ENCODE results near the gene WWOX. TPM values are rescaled to one million over a fixed set of nuclear protein-coding genes. Genes with fewer than 3 reads are reported as not detected.

WWOX gene
- total RNA-seq, 1 donor from 2014 or later: 28.2 TPM

GRCh38 chr16:78953526-78953925 lies 854.1 kb downstream of the WWOX start:
- no peaks in the 10 kb centered on the region for H3K27me3 Mint-ChIP-seq
- no peak for DNase-seq (ENCODE audit: extremely low spot score, unreplicated experiment)

GRCh38 chr16:78955206-78955605 lies 855.8 kb downstream of the WWOX start:
- no peak for DNase-seq (ENCODE audit: extremely low spot score, unreplicated experiment)
- H3K27ac Mint-ChIP-seq: no peak overlapping the region
- H3K36me3 Mint-ChIP-seq: no peaks in the 10 kb centered on the region
- no peak for TF ChIP-seq CTCF (conservative IDR thresholded peaks at IDR 0.05)
- peaks cover 13% of the 10 kb centered on the region for H3K4me1 Mint-ChIP-seq (ENCODE audit: unreplicated experiment)
- H3K27me3 Mint-ChIP-seq: no peaks in the 10 kb centered on the region
- no peaks in the 10 kb centered on the region for H3K9me3 Mint-ChIP-seq
- H3K4me3 Mint-ChIP-seq: no peak overlapping the region

More at GRCh38 chr16:78953526-78953925, 854.1 kb downstream of the WWOX start:
- TF ChIP-seq CTCF (conservative IDR thresholded peaks at IDR 0.05): no peak
- Mint-ChIP-seq H3K4me3 (no peak overlapping the region), H3K36me3 (no peaks in the 10 kb centered on the region), H3K4me1 (ENCODE audit: unreplicated experiment) (peaks cover 13% of the 10 kb centered on the region), H3K27ac (no peak overlapping the region), H3K9me3 (no peaks in the 10 kb centered on the region)

GRCh38 chr16:78956859-78957258 lies 857.4 kb downstream of the WWOX start:
- peaks cover 13% of the 10 kb centered on the region for H3K4me1 Mint-ChIP-seq (ENCODE audit: unreplicated experiment)
- no peaks in the 10 kb centered on the region for H3K27me3 Mint-ChIP-seq
- no peaks in the 10 kb centered on the region for H3K36me3 Mint-ChIP-seq
- no peak overlapping the region for H3K4me3 Mint-ChIP-seq
- DNase-seq (ENCODE audit: extremely low spot score, unreplicated experiment): no peak
- peak overlapping the region; percentile 75 for H3K27ac Mint-ChIP-seq
- H3K9me3 Mint-ChIP-seq: no peaks in the 10 kb centered on the region
- no peak for TF ChIP-seq CTCF (conservative IDR thresholded peaks at IDR 0.05)

- no peak for DNase-seq (ENCODE audit: extremely low spot score, unreplicated experiment)
- Mint-ChIP-seq H3K9me3 (no peaks in the 10 kb centered on the region), H3K27ac (peak overlapping the region; percentile 75), H3K36me3 (no peaks in the 10 kb centered on the region), H3K27me3 (no peaks in the 10 kb centered on the region), H3K4me1 (ENCODE audit: unreplicated experiment) (peaks cover 13% of the 10 kb centered on the region), H3K4me3 (peak overlapping the region; percentile 9)
- no peak for TF ChIP-seq CTCF (conservative IDR thresholded peaks at IDR 0.05)
Measured at GRCh38 chr16:78957317-78958100, 858.1 kb downstream of the WWOX start.

- DNase-seq (ENCODE audit: extremely low spot score, unreplicated experiment): no peak
- TF ChIP-seq CTCF (conservative IDR thresholded peaks at IDR 0.05): no peak
- Mint-ChIP-seq H3K9me3 (peaks cover 5% of the 10 kb centered on the region), H3K27ac (no peak overlapping the region), H3K27me3 (no peaks in the 10 kb centered on the region), H3K4me3 (no peak overlapping the region), H3K36me3 (no peaks in the 10 kb centered on the region), H3K4me1 (ENCODE audit: unreplicated experiment) (peaks cover 13% of the 10 kb centered on the region)
Measured at GRCh38 chr16:78961464-78961863, 862.0 kb downstream of the WWOX start.
